ENCODE measurements around the gene PTPRD.

DNA sequence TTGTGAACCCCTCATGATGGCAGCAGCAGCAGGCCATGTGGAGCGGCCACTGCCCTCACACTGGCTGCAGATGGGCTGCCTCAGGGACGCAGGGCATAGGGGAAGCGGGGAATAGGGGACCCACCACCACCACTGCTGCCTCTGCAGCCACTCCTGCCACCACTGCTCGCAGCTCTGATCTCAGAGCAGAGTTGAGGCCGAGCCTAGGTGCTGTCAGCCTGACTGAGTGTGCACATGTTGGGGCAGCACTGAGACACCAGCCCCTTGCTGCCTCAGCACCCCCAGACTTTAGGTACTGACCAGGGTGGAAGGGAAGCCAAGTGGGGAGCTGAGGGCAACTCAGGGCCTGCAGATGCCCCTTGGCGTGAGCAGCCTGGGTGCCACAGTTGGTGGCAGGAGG lies 1969.3 kb downstream of the PTPRD start:
- TF ChIP-seq ZNF274 (IDR thresholded peaks at IDR 0.05; ENCODE audit: low read depth, low read length) (no peak), SUZ12 (IDR thresholded peaks at IDR 0.05; ENCODE audit: extremely low read depth, insufficient read depth, insufficient read length) (no peak)
